HG03439 (cell line): ENCODE data around the gene MGAT4B.
A peak's percentile ranks its signal among the peaks of the same experiment; 100 is the strongest.

Experiments used
- ATAC-seq: cut with Tn5 transposase; IDR thresholded peaks from one replicate; pipeline ENCODE4 v1.9.1; 2021; ENCODE audit warnings: mild to moderate bottlenecking, moderate library complexity; ENCODE audit not compliant: unreplicated experiment

Gene MGAT4B

DNA sequence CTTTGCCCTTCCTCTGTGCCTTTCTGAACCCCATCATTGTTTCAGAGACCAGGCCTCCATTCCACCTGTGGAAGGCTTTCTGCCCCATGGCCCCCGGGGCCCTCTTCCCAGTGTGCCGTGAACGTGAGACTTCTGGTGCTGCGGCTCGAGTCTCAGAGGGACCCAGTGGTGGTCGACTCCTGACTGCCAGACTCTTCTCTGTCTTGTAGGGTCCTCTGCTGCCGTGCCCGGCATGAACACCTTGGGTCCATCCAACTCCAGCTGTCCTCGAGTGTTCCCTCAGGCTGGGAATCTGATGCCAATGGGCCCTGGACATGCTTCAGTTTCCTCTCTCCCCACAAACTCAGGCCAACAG lies 33.0 kb downstream of the MGAT4B start:
- ATAC-seq, result no peak

DNA sequence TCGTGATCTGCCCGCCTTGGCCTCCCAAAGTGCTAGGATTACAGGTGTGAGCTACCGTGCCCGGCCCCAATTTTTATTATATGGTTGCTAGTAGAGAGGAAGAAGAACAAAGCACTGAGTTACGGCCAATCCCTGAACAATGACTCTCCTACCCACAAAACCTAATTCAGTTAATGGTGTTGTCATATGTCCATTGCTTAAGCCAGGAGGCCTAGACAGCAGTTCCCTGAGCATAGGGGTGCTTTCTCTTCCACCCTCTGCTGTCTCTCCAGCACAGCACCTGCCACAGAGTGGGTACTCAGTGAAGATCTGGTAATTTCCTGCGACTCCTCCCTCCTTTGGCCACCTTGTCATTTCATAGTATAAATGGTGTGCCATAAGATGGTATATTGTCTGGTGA lies 34.3 kb downstream of the MGAT4B start:
- no peak for ATAC-seq

DNA sequence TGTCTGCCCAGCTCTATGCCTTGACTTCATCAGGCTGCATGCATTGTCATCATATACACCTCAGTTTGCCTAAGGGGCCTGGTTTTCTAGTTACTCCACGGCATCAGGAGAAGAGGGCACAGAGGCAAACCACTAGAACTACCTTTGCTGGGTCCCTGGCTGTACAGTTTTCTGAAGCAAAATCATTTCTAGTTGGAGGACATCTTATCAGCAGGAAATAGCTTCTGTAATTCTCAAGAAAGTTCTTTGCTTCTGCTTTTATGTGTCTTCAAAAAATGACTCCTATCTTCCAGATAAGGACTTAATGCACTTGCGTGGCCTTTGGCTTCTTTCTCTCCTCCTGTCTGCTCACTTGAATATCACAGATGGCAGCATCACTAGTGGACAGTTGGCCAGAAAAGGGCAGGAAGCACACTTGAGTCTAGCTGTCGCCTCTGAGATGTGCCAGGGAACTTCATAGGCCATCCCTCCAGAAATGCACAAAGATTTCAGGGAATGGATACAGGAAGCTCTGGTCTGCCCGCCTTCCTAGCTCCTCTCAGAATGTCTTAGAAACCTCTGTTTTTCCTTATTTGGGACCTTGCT lies 35.3 kb downstream of the MGAT4B start:
- ATAC-seq, result no peak

DNA sequence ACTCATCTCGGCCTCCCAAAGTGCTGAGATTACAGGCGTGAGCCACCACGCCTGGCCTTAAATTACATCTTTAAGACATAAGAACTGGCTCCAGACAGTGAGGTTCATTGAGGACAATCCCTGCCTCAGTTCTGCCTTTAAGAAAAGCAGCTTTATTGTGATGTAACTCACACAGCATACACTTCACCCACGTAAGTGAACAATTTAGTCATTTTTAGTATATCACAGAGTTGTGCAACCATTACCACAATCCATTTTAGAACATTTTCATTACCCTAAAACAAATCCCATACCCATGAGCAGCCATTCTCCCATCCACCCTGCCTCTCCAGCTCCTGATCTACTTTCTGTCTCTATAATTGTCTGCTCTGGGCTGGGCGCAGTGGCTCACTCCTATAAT lies 36.9 kb downstream of the MGAT4B start:
- ATAC-seq, result no peak

DNA sequence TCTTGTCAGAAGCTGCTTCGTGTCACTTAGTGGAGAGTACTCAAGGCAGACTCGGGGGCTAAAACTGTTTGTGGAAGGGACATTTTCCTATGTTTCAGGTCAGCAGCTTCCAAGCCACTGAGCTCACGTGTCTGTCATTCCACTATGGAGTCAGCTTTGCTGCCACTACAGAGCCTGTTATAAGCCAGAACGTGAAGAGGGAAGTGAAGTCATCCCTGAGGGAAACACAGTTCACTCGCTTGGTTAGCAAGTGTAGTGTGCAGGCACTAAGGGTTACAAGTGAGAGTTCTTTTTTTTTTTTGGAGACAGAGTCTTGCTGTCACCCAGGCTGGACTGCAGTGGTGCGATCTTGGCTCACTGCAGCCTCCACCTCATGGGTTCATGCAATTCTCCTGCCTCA lies 37.4 kb downstream of the MGAT4B start:
- ATAC-seq, result no peak

DNA sequence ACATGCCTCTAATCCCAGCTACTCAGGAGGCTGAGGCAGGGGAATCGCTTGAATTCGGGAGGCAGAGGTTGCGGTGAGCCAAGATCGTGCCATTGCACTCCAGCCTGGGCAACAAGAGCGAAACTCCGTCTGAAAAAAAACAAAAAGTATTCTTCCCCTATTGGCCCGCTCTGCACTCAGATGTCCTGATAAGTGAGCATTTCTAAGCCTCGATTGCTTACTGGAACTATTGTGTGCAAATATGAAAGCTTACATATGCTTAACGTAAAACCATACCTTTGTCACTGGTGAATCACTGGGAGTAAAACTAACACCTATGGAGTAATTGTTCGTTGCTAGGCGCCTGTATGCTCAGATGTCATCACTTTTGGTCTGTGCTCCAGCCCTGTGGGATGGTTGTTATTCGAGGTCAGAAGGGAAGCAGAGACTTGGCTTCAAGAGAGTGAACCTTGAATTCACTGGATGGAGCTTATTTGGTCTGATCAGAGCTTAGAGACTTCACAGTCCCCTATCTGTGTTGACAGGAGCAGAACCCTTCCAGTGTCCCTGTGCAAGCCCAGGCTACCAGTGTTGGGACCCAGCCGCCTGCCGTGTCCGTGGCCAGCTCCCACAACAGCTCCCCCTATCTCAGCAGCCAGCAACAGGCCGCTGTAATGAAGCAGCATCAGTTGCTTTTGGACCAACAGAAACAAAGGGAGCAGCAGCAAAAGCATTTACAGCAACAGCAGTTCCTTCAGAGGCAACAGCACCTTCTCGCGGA lies 38.2 kb downstream of the MGAT4B start:
- no peak for ATAC-seq

DNA sequence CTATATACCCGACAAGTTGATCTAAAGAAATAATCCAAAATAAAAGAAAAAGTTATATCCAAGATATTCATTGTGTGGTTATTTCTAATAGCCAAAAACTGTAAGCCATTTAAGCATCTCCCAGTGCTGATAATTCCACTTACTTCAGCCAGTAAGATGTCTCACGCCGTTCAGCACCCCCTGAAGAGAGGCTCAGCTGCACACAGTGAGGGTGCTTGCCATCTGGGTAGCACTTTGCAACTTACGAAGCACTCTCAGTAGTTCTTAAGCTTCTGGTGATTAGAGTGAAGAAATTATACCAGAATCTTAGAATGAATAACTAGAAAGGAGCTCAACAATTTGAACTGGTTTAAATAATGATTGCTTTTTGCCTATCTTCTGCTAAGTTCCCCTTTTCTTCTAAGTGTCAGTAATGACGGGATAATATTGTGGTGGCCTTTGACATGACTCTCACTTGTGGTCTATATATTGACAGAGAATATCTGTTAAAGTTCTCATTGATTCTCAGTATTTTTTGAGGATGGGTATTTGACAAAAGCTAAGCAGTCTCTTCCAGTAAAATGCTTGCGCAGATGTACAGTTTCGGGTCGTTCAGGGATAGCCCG lies 39.1 kb downstream of the MGAT4B start:
- ATAC-seq, result no peak

DNA sequence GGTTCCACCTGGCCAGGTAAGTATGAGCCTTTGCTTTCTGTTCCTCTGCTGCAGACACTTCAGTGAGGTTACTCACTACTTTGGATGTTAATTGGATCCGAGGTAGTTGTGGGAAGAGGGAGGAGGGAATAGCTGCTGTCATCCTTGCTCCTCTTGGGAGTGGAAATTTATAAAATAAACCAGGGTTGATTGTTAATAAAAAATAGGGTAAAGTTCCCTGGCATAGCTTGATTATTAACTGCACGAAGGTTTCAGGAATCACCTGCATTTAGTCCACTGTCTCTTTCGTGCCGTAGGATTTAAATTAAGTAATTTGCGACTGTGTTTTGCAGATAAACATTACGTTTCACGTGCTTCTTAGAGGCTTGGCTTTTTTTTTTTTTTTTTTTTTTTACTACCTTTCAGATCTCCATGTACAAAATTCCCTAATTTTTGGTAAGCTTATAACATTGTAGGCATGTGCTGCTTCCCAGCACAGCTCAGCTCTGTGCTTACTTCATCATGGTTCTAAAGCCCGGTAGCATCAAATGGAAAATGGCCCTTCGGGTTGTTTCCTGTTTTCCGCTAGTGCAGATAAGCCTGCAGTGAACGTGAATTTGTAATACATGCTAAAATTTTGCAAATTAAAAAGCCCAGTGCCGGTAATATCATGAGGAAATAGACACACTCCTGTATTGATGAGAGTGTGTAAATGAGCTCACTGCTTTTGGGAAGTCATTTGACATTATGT lies 39.8 kb downstream of the MGAT4B start:
- no peak for ATAC-seq

DNA sequence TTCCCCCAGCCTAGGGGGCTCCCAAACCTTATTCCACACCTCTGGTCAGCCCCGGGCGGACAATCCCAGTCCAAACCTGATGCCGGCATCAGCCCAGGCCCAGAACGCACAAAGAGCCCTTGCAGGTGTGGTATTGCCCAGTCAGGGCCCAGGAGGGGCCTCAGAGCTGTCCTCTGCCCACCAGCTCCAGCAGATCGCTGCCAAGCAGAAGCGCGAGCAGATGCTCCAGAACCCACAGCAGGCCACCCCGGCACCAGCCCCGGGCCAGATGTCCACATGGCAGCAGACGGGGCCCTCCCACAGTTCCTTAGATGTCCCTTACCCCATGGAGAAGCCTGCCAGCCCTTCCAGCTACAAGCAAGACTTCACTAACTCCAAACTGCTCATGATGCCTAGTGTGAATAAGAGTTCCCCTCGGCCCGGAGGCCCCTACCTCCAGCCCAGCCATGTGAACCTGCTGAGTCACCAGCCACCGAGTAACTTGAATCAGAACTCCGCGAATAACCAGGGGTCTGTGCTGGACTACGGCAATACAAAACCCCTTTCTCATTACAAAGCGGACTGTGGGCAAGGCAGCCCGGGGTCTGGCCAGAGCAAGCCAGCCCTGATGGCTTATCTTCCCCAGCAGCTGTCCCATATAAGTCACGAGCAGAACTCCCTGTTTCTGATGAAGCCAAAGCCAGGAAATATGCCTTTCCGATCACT lies 40.5 kb downstream of the MGAT4B start:
- no peak for ATAC-seq

DNA sequence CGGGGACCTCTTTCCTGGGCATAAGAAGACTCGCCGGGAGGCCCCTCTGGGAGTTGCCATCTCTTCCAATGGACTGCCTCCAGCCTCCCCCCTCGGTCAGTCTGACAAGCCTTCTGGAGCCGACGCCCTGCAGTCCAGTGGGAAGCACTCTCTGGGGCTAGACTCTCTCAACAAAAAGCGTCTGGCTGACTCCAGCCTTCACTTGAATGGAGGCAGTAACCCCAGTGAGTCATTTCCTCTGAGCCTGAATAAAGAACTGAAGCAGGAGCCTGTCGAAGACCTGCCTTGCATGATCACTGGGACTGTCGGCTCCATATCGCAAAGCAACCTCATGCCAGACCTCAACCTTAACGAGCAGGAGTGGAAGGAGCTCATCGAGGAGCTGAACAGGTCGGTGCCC lies 41.3 kb downstream of the MGAT4B start:
- ATAC-seq, result no peak

DNA sequence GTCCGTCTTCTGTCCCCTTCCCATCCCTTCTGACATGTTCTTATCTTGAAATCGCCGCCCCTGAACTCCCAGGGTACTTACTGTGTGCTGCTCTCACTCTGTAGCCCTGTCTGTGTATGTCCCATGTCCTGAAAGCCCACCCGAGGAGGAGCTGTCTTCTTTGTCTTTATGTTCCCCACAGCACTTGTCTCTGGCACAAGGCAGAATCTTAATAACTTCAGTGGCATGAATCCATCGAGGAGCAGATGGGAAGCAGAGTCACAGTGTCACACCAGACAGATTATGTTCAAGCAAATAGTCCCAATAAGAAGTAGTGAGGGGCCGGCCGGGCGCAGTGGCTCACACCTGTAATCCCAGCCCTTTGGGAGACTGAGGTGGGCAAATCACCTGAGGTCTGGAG lies 42.6 kb downstream of the MGAT4B start:
- ATAC-seq, result no peak

DNA sequence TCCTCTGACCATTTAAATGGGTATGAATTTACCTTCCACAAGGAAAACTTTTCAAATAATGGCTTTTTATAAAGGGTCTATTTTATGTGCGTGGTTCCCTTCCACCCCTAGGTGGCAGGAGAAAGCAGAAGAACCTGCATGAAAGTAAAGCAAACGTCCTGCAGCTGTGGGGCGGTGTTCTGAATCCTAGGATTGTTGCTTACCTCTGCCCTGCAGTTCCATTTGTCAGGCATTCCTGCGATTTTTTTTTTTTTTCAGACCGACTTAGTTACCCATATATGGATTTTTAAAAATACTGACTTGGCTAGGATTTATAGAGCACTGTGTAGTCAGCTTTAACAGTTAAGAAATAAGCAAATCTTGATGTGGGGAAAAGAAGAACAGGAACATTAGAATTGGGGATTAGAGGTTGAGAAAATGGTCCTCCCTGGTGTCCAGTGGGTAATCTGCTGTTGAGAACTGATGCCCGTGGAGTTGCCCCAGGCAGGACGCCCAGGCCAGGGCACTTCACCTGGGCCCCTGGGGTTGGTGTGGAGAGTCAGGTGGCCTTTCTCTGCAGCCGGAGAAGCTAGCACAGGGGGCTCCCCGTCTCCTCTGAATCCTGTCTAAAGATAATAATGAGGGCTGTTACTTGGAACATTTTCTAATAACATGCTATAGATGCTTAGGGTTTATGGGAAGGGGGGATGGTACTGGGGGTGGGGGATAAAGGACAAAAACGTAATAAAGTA lies 43.3 kb downstream of the MGAT4B start:
- ATAC-seq, result no peak

DNA sequence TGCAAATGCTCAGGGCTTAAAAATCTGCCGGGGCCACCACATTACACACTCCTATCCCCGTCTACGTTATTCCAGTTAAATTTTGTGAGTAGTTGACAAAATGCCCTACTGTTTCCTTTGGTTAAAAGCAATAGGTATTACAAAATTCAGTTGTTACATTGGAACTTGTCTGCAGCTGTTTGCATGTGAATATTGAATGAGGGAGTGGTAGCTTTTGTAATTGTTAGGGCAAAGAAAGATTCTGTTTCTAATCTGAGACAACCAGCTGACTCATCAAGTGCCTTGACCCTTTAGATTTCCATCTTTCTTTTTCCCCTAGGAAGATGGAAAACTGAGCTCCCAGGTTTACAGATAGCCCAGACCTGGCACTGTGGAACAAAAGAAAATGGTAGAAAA lies 43.9 kb downstream of the MGAT4B start:
- ATAC-seq, result no peak

DNA sequence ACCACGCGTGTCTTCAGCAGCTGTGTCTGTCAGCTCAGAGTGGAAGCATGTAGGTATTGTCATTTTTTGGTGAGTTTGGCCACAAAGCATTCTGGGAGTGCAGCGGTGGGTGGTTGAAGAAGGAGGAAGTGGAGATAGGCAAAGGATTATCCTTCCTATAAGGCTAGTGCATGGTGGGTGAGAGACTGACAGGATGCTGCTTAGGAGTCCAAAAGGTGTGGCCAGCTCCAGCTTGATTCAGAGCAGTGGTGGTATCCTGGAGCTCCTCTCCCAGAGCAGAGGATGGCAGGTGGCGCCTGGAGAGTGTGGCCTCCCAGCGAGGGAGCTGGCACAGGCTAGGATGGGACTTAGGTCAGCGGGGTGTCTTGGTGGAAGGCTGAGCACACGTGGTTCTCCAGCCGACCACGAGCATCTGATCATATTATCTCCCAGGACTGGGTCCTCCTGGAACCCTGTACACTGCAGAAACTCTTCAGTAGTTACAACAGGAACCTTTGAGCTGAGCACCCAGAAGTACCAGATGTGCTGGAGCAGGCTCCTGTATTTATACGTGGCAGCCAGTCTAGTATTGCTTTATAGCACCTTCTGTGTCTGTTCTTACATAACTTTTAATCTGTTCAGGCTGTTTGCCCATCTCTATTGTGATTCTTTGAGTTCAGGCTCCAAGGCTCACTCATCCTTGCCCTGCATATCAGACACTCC lies 44.4 kb downstream of the MGAT4B start:
- no peak for ATAC-seq

DNA sequence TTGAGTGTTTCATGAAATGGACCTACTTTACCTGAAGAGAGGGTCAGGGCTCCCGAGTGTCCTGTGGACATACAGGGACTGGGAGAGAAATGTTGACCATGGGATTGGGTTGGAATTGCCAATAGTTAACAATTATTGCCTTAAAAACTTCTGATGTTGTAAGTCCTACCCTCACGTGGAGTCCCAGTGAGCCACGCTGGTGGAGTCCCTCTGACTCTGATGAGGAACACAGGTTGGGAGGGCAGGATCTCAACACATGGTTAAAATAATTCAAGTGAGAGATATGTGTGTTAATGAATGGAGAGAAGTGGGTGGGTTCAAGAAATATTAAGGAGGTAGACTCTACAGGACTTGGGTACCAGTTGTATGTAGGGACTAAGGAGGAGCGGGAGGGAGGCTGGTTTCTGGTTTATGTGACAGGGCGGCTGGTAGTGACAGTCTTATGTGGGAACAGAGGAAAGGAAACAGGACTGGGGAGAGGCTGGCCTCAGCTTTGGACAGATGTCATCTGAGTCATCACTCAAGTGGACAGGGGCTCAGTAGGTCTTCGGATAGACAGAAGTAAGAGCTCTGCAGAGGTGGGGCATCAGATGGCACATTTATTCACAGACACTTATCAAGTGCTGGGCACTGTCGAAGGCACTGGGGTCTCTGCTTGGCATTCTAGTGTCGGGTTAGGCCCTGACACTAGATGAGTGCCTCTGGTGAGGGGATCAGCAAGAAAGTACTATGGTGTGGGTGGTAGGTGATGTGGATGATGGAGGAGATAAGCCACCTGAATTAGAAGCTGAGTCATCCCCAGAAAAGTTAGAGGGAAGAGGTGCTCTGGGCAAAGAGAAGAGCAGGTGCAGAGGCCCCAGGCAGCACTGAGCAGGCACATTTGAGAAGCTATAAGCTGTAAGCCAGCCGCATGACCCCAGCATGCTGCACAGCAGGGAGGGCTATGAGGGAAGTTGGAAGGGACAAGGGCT lies 46.8 kb downstream of the MGAT4B start:
- peak; percentile 53 for ATAC-seq

DNA sequence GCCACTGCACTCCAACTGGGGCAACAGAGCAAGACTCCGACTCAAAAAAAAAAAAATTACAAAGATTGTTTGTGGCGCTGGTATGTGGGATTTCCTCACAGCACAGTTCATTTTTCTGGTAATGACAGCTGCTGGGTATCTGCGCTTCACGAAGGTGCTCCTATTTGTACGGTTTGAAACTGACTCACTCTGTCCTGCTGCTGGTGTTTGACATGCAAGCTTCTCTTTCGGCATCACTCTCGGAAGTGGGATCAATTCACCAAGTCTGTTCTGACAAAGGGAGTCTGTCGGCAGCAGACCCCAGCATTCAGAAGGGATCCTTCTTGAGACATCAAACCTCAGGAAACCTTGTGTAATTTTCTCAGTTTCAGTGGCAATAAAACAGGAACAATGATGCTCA lies 47.7 kb downstream of the MGAT4B start:
- ATAC-seq, result no peak

DNA sequence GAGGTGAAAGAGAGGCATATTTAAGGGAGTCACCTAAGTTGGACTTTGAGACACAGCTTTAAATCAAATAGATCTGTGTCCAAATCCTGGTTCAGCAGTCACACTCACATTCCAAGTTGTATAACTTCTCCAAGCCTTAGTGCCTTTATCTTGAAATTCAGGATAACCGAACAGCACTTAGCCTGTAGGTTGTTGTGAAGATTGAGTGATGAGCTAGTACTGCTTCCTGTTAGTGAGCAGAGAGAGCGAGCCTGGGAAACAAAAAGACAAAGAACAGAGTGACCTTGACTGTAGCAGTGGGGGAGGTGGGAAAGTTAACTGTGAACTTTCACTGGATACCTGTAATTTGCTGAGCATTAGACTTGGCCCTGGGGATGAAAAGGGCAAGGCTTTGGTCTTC lies 51.6 kb downstream of the MGAT4B start:
- ATAC-seq, result no peak

DNA sequence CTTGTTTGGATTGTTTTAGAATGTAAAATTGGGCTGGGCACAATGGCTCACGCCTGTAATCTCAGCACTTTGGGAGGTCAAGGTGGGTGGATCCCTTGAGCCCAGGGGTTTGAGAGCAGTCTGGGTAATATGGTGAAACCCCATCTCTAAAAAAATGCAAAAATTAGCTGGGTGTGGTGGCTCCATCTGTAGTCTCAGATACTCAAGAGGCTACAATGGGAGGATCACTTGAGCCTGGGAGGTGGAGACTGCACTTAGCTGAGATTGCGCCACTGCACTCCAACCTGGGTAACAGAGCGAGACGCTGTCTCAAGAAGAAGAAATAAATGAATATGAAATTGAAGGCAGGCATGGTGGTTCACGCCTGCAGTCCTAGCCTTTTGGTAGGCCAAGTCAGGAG lies 52.7 kb downstream of the MGAT4B start:
- ATAC-seq, result no peak
